GM04504 (cell line): ENCODE results near the gene GRM4.

ENCODE experiments used
- DNase-seq: peaks from one replicate; pipeline ENCODE4 v3.0.0-alpha.2; 2012; ENCODE audit warnings: low read depth

GRM4 gene

GRCh38 chr6:33993653-33994471 lies 152.0 kb downstream of the GRM4 start:
- DNase-seq = no peak

GRCh38 chr6:33993091-33993490 lies 152.8 kb downstream of the GRM4 start:
- no peak for DNase-seq

- no peak for DNase-seq
These were observed 153.7 kb downstream of the GRM4 start for GRCh38 chr6:33992191-33992590.

- no peak for DNase-seq
These were observed 154.3 kb downstream of the GRM4 start for GRCh38 chr6:33991610-33992009.

- DNase-seq = no peak
These were observed 155.8 kb downstream of the GRM4 start for GRCh38 chr6:33990061-33990541.

- DNase-seq = no peak
These were observed 156.7 kb downstream of the GRM4 start for GRCh38 chr6:33989016-33989854.

GRCh38 chr6:33988121-33989015 lies 157.5 kb downstream of the GRM4 start:
- no peak for DNase-seq

GRCh38 chr6:33987531-33988021 lies 158.3 kb downstream of the GRM4 start:
- DNase-seq = no peak

GRCh38 chr6:33985947-33986346 lies 159.9 kb downstream of the GRM4 start:
- DNase-seq = no peak

- DNase-seq = no peak
These were observed 160.6 kb downstream of the GRM4 start for GRCh38 chr6:33985313-33985751.

- DNase-seq = no peak
These were observed 161.2 kb downstream of the GRM4 start for GRCh38 chr6:33984466-33985312.

GRCh38 chr6:33983721-33984465 lies 162.0 kb downstream of the GRM4 start:
- no peak for DNase-seq

GRCh38 chr6:33983109-33983716 lies 162.7 kb downstream of the GRM4 start:
- DNase-seq = no peak

GRCh38 chr6:33981861-33982260 lies 164.0 kb downstream of the GRM4 start:
- DNase-seq = no peak

- no peak for DNase-seq
These were observed 164.5 kb downstream of the GRM4 start for GRCh38 chr6:33981421-33981820.

GRCh38 chr6:33980176-33981175 lies 165.4 kb downstream of the GRM4 start:
- DNase-seq = no peak

- no peak for DNase-seq
These were observed 166.1 kb downstream of the GRM4 start for GRCh38 chr6:33979750-33980149.

GRCh38 chr6:33978412-33979150 lies 167.3 kb downstream of the GRM4 start:
- no peak for DNase-seq
